Ramos (cell line): ENCODE data around the gene VPS36.
"Not testable (repeated sequence)": the region's sequence is repeated elsewhere in the genome, so short reads cannot be mapped to it uniquely, and the experiment has no call there.

Experiments used
- in situ Hi-C: fragments of 300-500 bp; cut with MboI; formaldehyde crosslinking; loops from one replicate; pipeline ENCODE4 v1.14.3; 2022; ENCODE audit warnings: low sequenced_read_pairs; ENCODE audit not compliant: unreplicated experiment

The VPS36 gene

GRCh38 chr13:52450012-52450792, at the start of gene VPS36:
Gene VPS36 (minus strand): TSS chr13:52450634. CDS start chr13:52450594, 40 bp downstream.
- in situ Hi-C loops = loop anchor here (10.0 kb wide), 1 partner anchor 625 kb away; no protein-coding TSS in a partner anchor

- in situ Hi-C loops = not testable (repeated sequence)
Observed at GRCh38 chr13:52497979-52498378, 47.5 kb upstream of the VPS36 start.

GRCh38 chr13:52494241-52494640, 43.8 kb upstream of the VPS36 start:
- in situ Hi-C loops = not testable (repeated sequence)

GRCh38 chr13:52491015-52491414, 40.6 kb upstream of the VPS36 start:
- in situ Hi-C loops = not testable (repeated sequence)

- in situ Hi-C loops = not testable (repeated sequence)
Observed at GRCh38 chr13:52488763-52489162, 38.3 kb upstream of the VPS36 start.

- in situ Hi-C loops = not testable (repeated sequence)
Observed at GRCh38 chr13:52487078-52487477, 36.6 kb upstream of the VPS36 start.

GRCh38 chr13:52480677-52481428, 30.4 kb upstream of the VPS36 start:
- in situ Hi-C loops = not testable (repeated sequence)

GRCh38 chr13:52468487-52468886, 18.1 kb upstream of the VPS36 start:
- in situ Hi-C loops = not testable (repeated sequence)

- in situ Hi-C loops = no loop called here
Observed at GRCh38 chr13:52463526-52463925, 13.1 kb upstream of the VPS36 start.

- in situ Hi-C loops = no loop called here
Observed at GRCh38 chr13:52461265-52461664, 10.8 kb upstream of the VPS36 start.

GRCh38 chr13:52459668-52460067, 9.2 kb upstream of the VPS36 start:
- in situ Hi-C loops = loop anchor here (10.0 kb wide), 1 partner anchor 635 kb away; no protein-coding TSS in a partner anchor

- in situ Hi-C loops = loop anchor here (10.0 kb wide), 1 partner anchor 631 kb away; no protein-coding TSS in a partner anchor
Observed at GRCh38 chr13:52455677-52456041, 5.2 kb upstream of the VPS36 start.

- in situ Hi-C loops = loop anchor here (10.0 kb wide), 1 partner anchor 630 kb away; no protein-coding TSS in a partner anchor
Observed at GRCh38 chr13:52454820-52455676, 4.6 kb upstream of the VPS36 start, which contains the start of gene CKAP2. Gene CKAP2 (plus strand): TSS chr13:52455478. CDS start chr13:52455557, 79 bp downstream.

- in situ Hi-C loops = loop anchor here (10.0 kb wide), 1 partner anchor 630 kb away; no protein-coding TSS in a partner anchor
Observed at GRCh38 chr13:52454459-52454819, 4.0 kb upstream of the VPS36 start.

GRCh38 chr13:52452470-52452869, 2.0 kb upstream of the VPS36 start:
- in situ Hi-C loops = loop anchor here (10.0 kb wide), 1 partner anchor 628 kb away; no protein-coding TSS in a partner anchor

GRCh38 chr13:52451135-52451804, 836 bp upstream of the VPS36 start:
- in situ Hi-C loops = loop anchor here (10.0 kb wide), 1 partner anchor 626 kb away; no protein-coding TSS in a partner anchor

- in situ Hi-C loops = loop anchor here (10.0 kb wide), 1 partner anchor 626 kb away; no protein-coding TSS in a partner anchor
Observed at GRCh38 chr13:52450793-52451116, 321 bp upstream of the VPS36 start.

GRCh38 chr13:52449331-52450011, 963 bp downstream of the VPS36 start:
- in situ Hi-C loops = loop anchor here (10.0 kb wide), 1 partner anchor 625 kb away; no protein-coding TSS in a partner anchor
